Suprapubic skin (tissue), 4 donors: Measurements from ENCODE around the gene PPP1R15B. TPM values are rescaled to one million over a fixed set of nuclear protein-coding genes. Genes with fewer than 3 reads are reported as not detected.
A peak's percentile ranks its signal among the peaks of the same experiment; 100 is the strongest.

ENCODE experiments used
- DNase-seq, 2 donors: peaks; one replicate each; pipeline ENCODE4 v3.0.0-alpha.2; 2019; ENCODE audit warnings: low spot score in 2 of 2
- H3K27ac ChIP-seq: fragments of 200-600 bp; sonication (generic); one replicate; pipeline ENCODE4 v1.5.1; 2019
- H3K27me3 ChIP-seq: fragments of 200-600 bp; sonication (generic); one replicate; pipeline ENCODE4 v1.5.1; 2019
- H3K36me3 ChIP-seq: fragments of 200-600 bp; sonication (generic); one replicate; pipeline ENCODE4 v1.5.1; 2019
- H3K4me1 ChIP-seq: fragments of 200-600 bp; sonication (generic); one replicate; pipeline ENCODE4 v1.5.1; 2019
- H3K4me3 ChIP-seq: fragments of 200-600 bp; sonication (generic); one replicate; pipeline ENCODE4 v1.5.1; 2019; ENCODE audit warnings: mild to moderate bottlenecking
- H3K9me3 ChIP-seq: fragments of 200-600 bp; sonication (generic); one replicate; pipeline ENCODE4 v1.5.1; 2019
- CTCF ChIP-seq, 2 donors: fragments of 200-600 bp in 1 of 2; fragments of 450-650 bp in 1 of 2; sonication (generic) in 1 of 2; IDR thresholded peaks; one replicate each; pipeline ENCODE4 v1.5.1; 2016 to 2019; ENCODE audit warnings: antibody characterized with exemption in 2 of 2, mild to moderate bottlenecking in 1 of 2, moderate library complexity in 1 of 2
- EP300 ChIP-seq: sonication (generic); formaldehyde crosslinking; IDR thresholded peaks from one replicate; pipeline ENCODE4 v1.6.1; 2017; ENCODE audit warnings: antibody characterized with exemption
- POLR2A ChIP-seq, 2 donors: fragments of 450-650 bp; IDR thresholded peaks; one replicate each; pipeline ENCODE4 v1.6.1; 2017; ENCODE audit warnings: antibody characterized with exemption in 2 of 2, mild to moderate bottlenecking in 2 of 2, moderate library complexity in 2 of 2
- POLR2AphosphoS5 ChIP-seq, 3 donors: sonication (generic); formaldehyde crosslinking; IDR thresholded peaks; one replicate each; pipeline ENCODE4 v1.6.1; 2017; ENCODE audit warnings: antibody characterized with exemption in 3 of 3
- WGBS: methylation state at CpG from one replicate; pipeline ENCODE4 v1.1.5; 2018; 5-methylcytosine and 5-hydroxymethylcytosine counted together
- total RNA-seq, 4 donors: library from RNA; depleted of rRNA; stranded (reverse); fragments of >200 nt; gene quantifications; one replicate each; pipeline ENCODE4 v1.1.0, GENCODE V29; 2016

Gene PPP1R15B
- total RNA-seq, 4 donors from 2014 or later = 51.2 to 66.4 (median 56.7) TPM

GRCh38 chr1:204367193-204367858, 44.3 kb downstream of the PPP1R15B start:
- Histone ChIP-seq H3K36me3 (no peaks in the 10 kb centered on the region), H3K9me3 (no peaks in the 10 kb centered on the region), H3K27ac (no peak overlapping the region), H3K4me1 (peaks cover 25% of the 10 kb centered on the region), H3K27me3 (no peaks in the 10 kb centered on the region), H3K4me3 (no peak overlapping the region)
- no peak for DNase-seq
- TF ChIP-seq EP300 (no peak), CTCF (IDR thresholded peaks at IDR 0.05) (no peak), POLR2AphosphoS5 (IDR thresholded peaks at IDR 0.05) (no peak), POLR2A (IDR thresholded peaks at IDR 0.05) (no peak)
- 85% methylated on average over 16 of the region's 16 CpGs for WGBS

- 83% methylated on average over 7 of the region's 7 CpGs for WGBS
- Histone ChIP-seq H3K27ac (no peak overlapping the region), H3K27me3 (no peaks in the 10 kb centered on the region), H3K4me3 (no peak overlapping the region), H3K4me1 (peaks cover 25% of the 10 kb centered on the region), H3K36me3 (no peaks in the 10 kb centered on the region), H3K9me3 (no peaks in the 10 kb centered on the region)
- DNase-seq = no peak
- TF ChIP-seq POLR2A (IDR thresholded peaks at IDR 0.05) (no peak), CTCF (IDR thresholded peaks at IDR 0.05) (no peak), POLR2AphosphoS5 (IDR thresholded peaks at IDR 0.05) (no peak), EP300 (no peak)
Measured at GRCh38 chr1:204366759-204367158, 44.9 kb downstream of the PPP1R15B start.

- TF ChIP-seq POLR2AphosphoS5 (IDR thresholded peaks at IDR 0.05) (peak in 1 of 3 donors; percentile 15), EP300 (no peak), CTCF (IDR thresholded peaks at IDR 0.05) (peak; percentile 96)
- no peak overlapping the region for H3K27ac ChIP-seq
Measured at GRCh38 chr1:204363335-204364114, 48.1 kb downstream of the PPP1R15B start.

GRCh38 chr1:204362984-204363334, 48.7 kb downstream of the PPP1R15B start:
- no peaks in the 10 kb centered on the region for H3K9me3 ChIP-seq
- no peak for DNase-seq
- H3K36me3 ChIP-seq = no peaks in the 10 kb centered on the region
- peak overlapping the region; percentile 37 for H3K4me3 ChIP-seq
- H3K4me1 ChIP-seq = peaks cover 36% of the 10 kb centered on the region
- H3K27ac ChIP-seq = no peak overlapping the region
- 51% methylated on average over 9 of the region's 11 CpGs for WGBS
- H3K27me3 ChIP-seq = peaks cover 9% of the 10 kb centered on the region
- TF ChIP-seq POLR2AphosphoS5 (IDR thresholded peaks at IDR 0.05) = no peak

More at GRCh38 chr1:204363335-204364114, 48.1 kb downstream of the PPP1R15B start:
- Histone ChIP-seq H3K4me3 (peak overlapping the region; percentile 37), H3K9me3 (no peaks in the 10 kb centered on the region), H3K4me1 (peaks cover 36% of the 10 kb centered on the region), H3K36me3 (no peaks in the 10 kb centered on the region), H3K27me3 (peaks cover 9% of the 10 kb centered on the region)
- WGBS = 2% methylated on average over 9 of the region's 27 CpGs
- peak in 1 of 2 donors; percentile 78 for DNase-seq

- WGBS = 80% methylated on average over 9 of the region's 10 CpGs
- Histone ChIP-seq H3K4me3 (no peak overlapping the region), H3K36me3 (no peaks in the 10 kb centered on the region), H3K4me1 (peaks cover 28% of the 10 kb centered on the region), H3K27ac (no peak overlapping the region), H3K27me3 (peaks cover 9% of the 10 kb centered on the region), H3K9me3 (no peaks in the 10 kb centered on the region)
- DNase-seq = no peak
- no peak for TF ChIP-seq POLR2A (IDR thresholded peaks at IDR 0.05)
Measured at GRCh38 chr1:204361781-204362180, 49.8 kb downstream of the PPP1R15B start.

GRCh38 chr1:204361341-204361771, 50.3 kb downstream of the PPP1R15B start:
- Histone ChIP-seq H3K36me3 (no peaks in the 10 kb centered on the region), H3K27me3 (peaks cover 9% of the 10 kb centered on the region), H3K27ac (no peak overlapping the region), H3K4me3 (no peak overlapping the region), H3K9me3 (no peaks in the 10 kb centered on the region), H3K4me1 (peaks cover 28% of the 10 kb centered on the region)
- DNase-seq = no peak
- no CpG with 5 or more reads among the region's 2 CpGs for WGBS
- TF ChIP-seq CTCF (IDR thresholded peaks at IDR 0.05) (no peak), EP300 (no peak), POLR2AphosphoS5 (IDR thresholded peaks at IDR 0.05) (no peak), POLR2A (IDR thresholded peaks at IDR 0.05) (no peak)
